Hepatocyte (in vitro differentiated cells): ENCODE results near the gene SPNS2. TPM values are rescaled to one million over a fixed set of nuclear protein-coding genes. Genes with fewer than 3 reads are reported as not detected.

Experiments
- DNase-seq: peaks from one replicate; pipeline ENCODE4 v3.0.0-alpha.2; 2016; ENCODE audit warnings: low spot score
- H2AFZ ChIP-seq: fragments of 200-600 bp; sonication (generic); 2 replicates; pipeline ENCODE4 v1.6.0; 2016; ENCODE audit warnings: antibody characterized with exemption, mild to moderate bottlenecking
- H3K27ac ChIP-seq: fragments of 200-600 bp; sonication (generic); 2 replicates; pipeline ENCODE4 v1.5.1; 2016; ENCODE audit warnings: mild to moderate bottlenecking
- H3K27me3 ChIP-seq: fragments of 200-600 bp; sonication (generic); 2 replicates; pipeline ENCODE4 v1.6.1; 2016
- H3K36me3 ChIP-seq: fragments of 200-600 bp; sonication (generic); replicated peaks from 2 replicates; pipeline ENCODE4 v1.5.1; 2016; ENCODE audit warnings: low read depth; ENCODE audit not compliant: insufficient read depth
- H3K4me1 ChIP-seq: fragments of 200-600 bp; sonication (generic); 2 replicates; pipeline ENCODE4 v1.5.1; 2016; ENCODE audit warnings: mild to moderate bottlenecking, moderate library complexity; ENCODE audit not compliant: insufficient read depth
- H3K4me2 ChIP-seq: fragments of 200-600 bp; sonication (generic); 2 replicates; pipeline ENCODE4 v1.6.0; 2016
- H3K4me3 ChIP-seq: fragments of 200-600 bp; sonication (generic); 2 replicates; pipeline ENCODE4 v1.5.1; 2016; ENCODE audit warnings: mild to moderate bottlenecking
- H3K79me2 ChIP-seq: fragments of 200-600 bp; sonication (generic); 2 replicates; pipeline ENCODE4 v1.6.0; 2017; ENCODE audit warnings: mild to moderate bottlenecking
- H3K9me2 ChIP-seq: fragments of 200-600 bp; sonication (generic); replicated peaks from 2 replicates; pipeline ENCODE4 v1.6.0; 2017; ENCODE audit warnings: mild to moderate bottlenecking; ENCODE audit not compliant: insufficient read depth
- H3K9me3 ChIP-seq: fragments of 200-600 bp; sonication (generic); 2 replicates; pipeline ENCODE4 v1.5.1; 2016; ENCODE audit warnings: low read depth, mild to moderate bottlenecking
- H4K20me1 ChIP-seq: fragments of 200-600 bp; sonication (generic); 2 replicates; pipeline ENCODE4 v1.6.0; 2016; ENCODE audit warnings: mild to moderate bottlenecking; ENCODE audit not compliant: insufficient read depth, poor library complexity, severe bottlenecking
- EZH2 ChIP-seq: fragments of 200-600 bp; sonication (generic); IDR thresholded peaks from 2 replicates; pipeline ENCODE4 v1.6.1; 2016; ENCODE audit warnings: antibody characterized with exemption, mild to moderate bottlenecking, borderline replicate concordance
- EZH2phosphoT487 ChIP-seq: fragments of 200-600 bp; sonication (generic); IDR thresholded peaks from one replicate; pipeline ENCODE4 v1.6.1; 2018; ENCODE audit warnings: antibody characterized with exemption, mild to moderate bottlenecking, low read depth, moderate library complexity; ENCODE audit not compliant: unreplicated experiment, severe bottlenecking
- whole genome bisulfite sequencing: methylation state at CpG from one replicate; pipeline ENCODE4 v1.1.6; 2016; ENCODE audit warnings: low lambda C conversion rate; ENCODE audit errors: missing lambda C conversion rate; 5-methylcytosine and 5-hydroxymethylcytosine counted together
- polyA plus RNA-seq: library from polyadenylated mRNA; unstranded; fragments of >200 nt; fragmentation: Nextera tagmentation; extraction: Ambion mirVana; gene quantifications from 2 replicates; pipeline ENCODE4 v1.2.1, GENCODE V29; 2016
- total RNA-seq: library from RNA; depleted of rRNA; stranded (reverse); fragments of >200 nt; gene quantifications from 2 replicates; pipeline ENCODE4 v1.2.3, GENCODE V29; 2014
- TF ChIP-seq, protein P1 (sequence below): fragments of 200-600 bp; sonication (generic); IDR thresholded peaks from 2 replicates; pipeline ENCODE4 v1.5.1; 2016; ENCODE audit warnings: antibody characterized with exemption, mild to moderate bottlenecking; ENCODE audit not compliant: poor library complexity

The SPNS2 gene
- total and polyA plus RNA-seq, 2 experiments from 2014 or later, result 5.6 to 10.3 TPM

DNA sequence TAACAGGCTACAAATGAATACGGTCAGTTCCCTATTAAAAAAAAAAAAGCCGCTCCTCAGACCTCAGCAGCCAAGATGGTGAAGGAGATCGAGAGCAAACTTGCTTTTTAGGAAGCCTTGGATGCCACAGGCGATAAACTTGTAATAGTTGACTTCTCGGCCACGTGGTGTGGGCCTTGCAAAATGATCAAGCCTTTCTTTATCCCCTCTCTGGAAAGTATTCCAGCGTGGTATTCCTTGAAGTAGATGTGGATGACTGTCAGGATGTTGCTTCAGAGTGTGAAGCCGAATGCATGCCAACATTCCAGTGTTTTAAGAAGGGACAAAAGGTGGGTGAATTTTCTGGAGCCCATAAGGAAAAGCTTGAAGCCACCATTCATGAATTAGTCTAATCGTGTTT lies 73.5 kb downstream of the SPNS2 start:
- Histone ChIP-seq H4K20me1 (no peaks in the 10 kb centered on the region), H2AFZ (no peak overlapping the region), H3K9me3 (no peaks in the 10 kb centered on the region), H3K36me3 (no peaks in the 10 kb centered on the region), H3K4me3 (no peak overlapping the region), H3K79me2 (no peaks in the 10 kb centered on the region), H3K9me2 (no peaks in the 10 kb centered on the region), H3K4me1 (peaks cover 18% of the 10 kb centered on the region), H3K4me2 (no peak overlapping the region), H3K27me3 (no peaks in the 10 kb centered on the region), H3K27ac (no peak overlapping the region)
- TF ChIP-seq EZH2, result no peak
- TF ChIP-seq, protein P1, sequence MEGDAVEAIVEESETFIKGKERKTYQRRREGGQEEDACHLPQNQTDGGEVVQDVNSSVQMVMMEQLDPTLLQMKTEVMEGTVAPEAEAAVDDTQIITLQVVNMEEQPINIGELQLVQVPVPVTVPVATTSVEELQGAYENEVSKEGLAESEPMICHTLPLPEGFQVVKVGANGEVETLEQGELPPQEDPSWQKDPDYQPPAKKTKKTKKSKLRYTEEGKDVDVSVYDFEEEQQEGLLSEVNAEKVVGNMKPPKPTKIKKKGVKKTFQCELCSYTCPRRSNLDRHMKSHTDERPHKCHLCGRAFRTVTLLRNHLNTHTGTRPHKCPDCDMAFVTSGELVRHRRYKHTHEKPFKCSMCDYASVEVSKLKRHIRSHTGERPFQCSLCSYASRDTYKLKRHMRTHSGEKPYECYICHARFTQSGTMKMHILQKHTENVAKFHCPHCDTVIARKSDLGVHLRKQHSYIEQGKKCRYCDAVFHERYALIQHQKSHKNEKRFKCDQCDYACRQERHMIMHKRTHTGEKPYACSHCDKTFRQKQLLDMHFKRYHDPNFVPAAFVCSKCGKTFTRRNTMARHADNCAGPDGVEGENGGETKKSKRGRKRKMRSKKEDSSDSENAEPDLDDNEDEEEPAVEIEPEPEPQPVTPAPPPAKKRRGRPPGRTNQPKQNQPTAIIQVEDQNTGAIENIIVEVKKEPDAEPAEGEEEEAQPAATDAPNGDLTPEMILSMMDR, result no peak
- TF ChIP-seq EZH2phosphoT487, result no peak
- no peak for DNase-seq
- WGBS, result 83% methylated on average over 9 of the region's 9 CpGs

DNA sequence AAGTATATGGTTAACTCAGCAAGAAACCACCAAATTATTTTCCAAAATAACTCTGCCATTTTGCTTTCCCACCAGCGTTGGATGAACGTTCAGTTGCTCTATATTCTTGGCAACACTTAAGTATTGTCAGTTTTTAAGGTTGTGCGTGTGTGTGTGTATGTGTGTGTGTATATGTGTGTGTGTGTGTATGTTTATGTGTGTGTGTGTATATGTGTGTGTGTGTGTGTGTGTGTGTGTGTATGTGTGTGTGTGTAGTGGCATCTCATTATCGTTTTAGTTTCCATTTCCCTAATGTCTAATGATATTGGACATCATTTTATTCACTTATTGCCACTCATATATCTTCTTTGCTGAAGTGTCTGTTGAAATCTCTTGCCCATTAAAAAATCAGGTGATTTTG lies 74.4 kb downstream of the SPNS2 start:
- Histone ChIP-seq H3K4me2 (no peak overlapping the region), H3K4me3 (no peak overlapping the region), H3K9me2 (no peaks in the 10 kb centered on the region), H3K27me3 (no peaks in the 10 kb centered on the region), H4K20me1 (no peaks in the 10 kb centered on the region), H3K4me1 (peaks cover 23% of the 10 kb centered on the region), H3K36me3 (no peaks in the 10 kb centered on the region), H3K79me2 (no peaks in the 10 kb centered on the region), H3K9me3 (no peaks in the 10 kb centered on the region), H2AFZ (no peak overlapping the region), H3K27ac (no peak overlapping the region)
- DNase-seq, result no peak
- WGBS, result 87% methylated on average over 4 of the region's 4 CpGs
- TF ChIP-seq EZH2 (no peak), EZH2phosphoT487 (no peak)
- TF ChIP-seq, protein P1, result no peak

DNA sequence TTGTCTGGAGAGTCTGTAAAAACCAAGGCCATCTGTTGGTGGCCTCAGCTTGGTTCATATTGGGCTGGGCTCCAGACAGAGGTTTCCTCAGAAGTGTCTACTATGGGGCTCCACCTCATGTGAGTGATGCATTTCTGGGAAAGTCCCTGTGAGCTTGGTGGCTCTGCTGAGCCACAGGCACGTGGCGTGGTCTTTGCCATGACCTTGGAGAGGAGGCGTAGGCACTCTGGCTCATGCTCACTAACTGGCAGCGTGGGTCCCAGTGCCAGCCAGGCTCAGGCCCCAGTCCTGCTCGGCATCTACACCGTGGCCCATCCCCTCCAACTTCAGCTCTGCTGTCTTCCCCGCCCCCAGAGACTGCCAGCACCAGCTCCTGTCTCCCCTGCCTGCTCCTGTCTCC lies 75.0 kb downstream of the SPNS2 start:
- Histone ChIP-seq H3K4me1 (peaks cover 23% of the 10 kb centered on the region), H3K27me3 (no peaks in the 10 kb centered on the region), H3K27ac (no peak overlapping the region), H3K9me3 (no peaks in the 10 kb centered on the region), H3K36me3 (no peaks in the 10 kb centered on the region), H3K4me3 (no peak overlapping the region), H4K20me1 (no peaks in the 10 kb centered on the region), H3K9me2 (no peaks in the 10 kb centered on the region), H2AFZ (no peak overlapping the region), H3K79me2 (no peaks in the 10 kb centered on the region), H3K4me2 (no peak overlapping the region)
- no peak for DNase-seq
- WGBS, result 67% methylated on average over 7 of the region's 7 CpGs
- no peak for TF ChIP-seq EZH2
- TF ChIP-seq, protein P1, result no peak
- TF ChIP-seq EZH2phosphoT487, result no peak

DNA sequence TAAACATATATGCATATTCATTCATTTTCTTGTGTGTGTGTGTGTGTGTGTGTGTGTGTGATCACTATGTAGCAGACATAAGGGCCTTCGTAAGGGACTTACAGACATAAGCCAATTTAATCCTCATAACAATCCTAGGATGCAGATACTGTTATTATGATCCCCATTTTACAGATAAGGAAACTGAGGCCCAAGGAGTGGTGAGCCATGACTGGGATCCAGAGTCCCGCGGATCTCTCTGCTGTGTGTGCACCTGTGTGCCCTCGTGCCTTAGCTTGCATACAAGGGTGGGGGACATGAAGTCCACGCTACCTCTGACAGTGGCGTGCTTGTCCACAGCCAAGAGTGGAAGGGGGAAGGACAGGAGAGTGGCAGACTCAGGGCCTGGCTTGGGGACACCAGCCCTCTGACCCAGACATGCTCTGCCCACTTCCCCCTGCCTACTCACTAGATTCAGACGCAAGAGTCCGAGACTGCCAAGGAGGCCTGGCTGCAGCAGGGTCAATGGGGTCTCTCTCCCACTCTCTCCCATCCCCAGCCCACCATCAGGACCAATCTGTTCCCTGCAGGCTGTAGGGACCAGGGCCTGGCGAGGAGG lies 75.9 kb downstream of the SPNS2 start:
- 94% methylated on average over 9 of the region's 9 CpGs for WGBS
- no peak overlapping the region for H3K27ac ChIP-seq
- no peaks in the 10 kb centered on the region for H3K9me2 ChIP-seq
- TF ChIP-seq EZH2, result no peak
- TF ChIP-seq EZH2phosphoT487, result no peak
- TF ChIP-seq, protein P1, result no peak
- DNase-seq, result no peak
- no peaks in the 10 kb centered on the region for H3K79me2 ChIP-seq
- peaks cover 23% of the 10 kb centered on the region for H3K4me1 ChIP-seq
- H3K9me3 ChIP-seq, result no peaks in the 10 kb centered on the region
- H3K36me3 ChIP-seq, result no peaks in the 10 kb centered on the region
- H3K4me2 ChIP-seq, result no peak overlapping the region
- H3K4me3 ChIP-seq, result no peak overlapping the region
- no peaks in the 10 kb centered on the region for H3K27me3 ChIP-seq
- H4K20me1 ChIP-seq, result no peaks in the 10 kb centered on the region
- no peak overlapping the region for H2AFZ ChIP-seq
